Cardiac muscle cell (in vitro differentiated cells and primary cell): ENCODE measurements around the gene PRR36. TPM values are rescaled to one million over a fixed set of nuclear protein-coding genes. Genes with fewer than 3 reads are reported as not detected.

Source experiments
- DNase-seq, 2 donors: peaks; one replicate each; pipeline versions ENCODE4 v3.0.0 to v3.0.0-alpha.2; 2010 to 2017; ENCODE audit warnings: low read depth in 1 of 2, low spot score in 1 of 2
- H3K27ac ChIP-seq: fragments of 200-600 bp; sonication (generic); 2 replicates; pipeline ENCODE4 v1.5.1; 2016
- H3K27me3 ChIP-seq: fragments of 200-600 bp; sonication (generic); 2 replicates; pipeline ENCODE4 v1.6.0; 2016; ENCODE audit warnings: control low read depth
- H3K36me3 ChIP-seq: fragments of 200-600 bp; sonication (generic); 2 replicates; pipeline ENCODE4 v1.5.1; 2016; ENCODE audit warnings: control low read depth
- H3K4me1 ChIP-seq: fragments of 200-600 bp; sonication (generic); 2 replicates; pipeline ENCODE4 v1.8.1; 2017; ENCODE audit warnings: low read depth, mild to moderate bottlenecking, mixed run types
- H3K4me3 ChIP-seq: fragments of 200-600 bp; sonication (generic); 2 replicates; pipeline ENCODE4 v1.5.1; 2016; ENCODE audit warnings: mild to moderate bottlenecking
- H3K9me3 ChIP-seq: fragments of 200-600 bp; sonication (generic); 2 replicates; pipeline ENCODE4 v1.5.1; 2017; ENCODE audit warnings: low read depth, mild to moderate bottlenecking, control low read depth
- CTCF ChIP-seq: IDR thresholded peaks from 2 replicates; pipeline ENCODE4 v1.5.1; 2012; ENCODE audit warnings: low read depth, mild to moderate bottlenecking, low read length
- polyA plus RNA-seq: library from polyadenylated mRNA; unstranded; fragments of >200 nt; fragmentation: Nextera tagmentation; extraction: Ambion mirVana; gene quantifications from 2 replicates; pipeline ENCODE4 v1.2.1, GENCODE V29; 2016
- total RNA-seq: library from RNA; depleted of rRNA; stranded (reverse); fragments of >200 nt; gene quantifications from 2 replicates; pipeline ENCODE4 v1.2.3, GENCODE V29; 2016

The PRR36 gene
- total and polyA plus RNA-seq, 2 experiments from 2014 or later: 6.1 to 6.2 TPM

- Histone ChIP-seq H3K9me3 (no peaks in the 10 kb centered on the region), H3K27me3 (no peaks in the 10 kb centered on the region), H3K4me3 (no peak overlapping the region), H3K36me3 (no peaks in the 10 kb centered on the region), H3K4me1 (no peaks in the 10 kb centered on the region), H3K27ac (no peak overlapping the region)
- no peak for TF ChIP-seq CTCF
- no peak for DNase-seq
Observed at GRCh38 chr19:7818806-7819205, 55.4 kb downstream of the PRR36 start.

Other genes with a start within 250 kb of the PRR36 start
- 62.0 and 81.5 TPM in 2 replicates for gene XAB2, start 244.8 kb downstream of the PRR36 start, total RNA-seq
- 27.5 and 37.1 TPM in 2 replicates for gene XAB2, start 244.8 kb downstream of the PRR36 start, polyA plus RNA-seq
- gene PET100, start 244.6 kb downstream of the PRR36 start, total RNA-seq: 14.9 and 25.0 TPM in 2 replicates
- 369 and 404 TPM in 2 replicates for gene PET100, start 244.6 kb downstream of the PRR36 start, polyA plus RNA-seq
- 0.51 and 2.7 TPM in 2 replicates for gene PCP2, start 240.7 kb downstream of the PRR36 start, total RNA-seq
- gene PCP2, start 240.7 kb downstream of the PRR36 start, polyA plus RNA-seq: 0.34 and 0.70 TPM in 2 replicates
- gene STXBP2, start 237.3 kb downstream of the PRR36 start, total RNA-seq: 16.0 and 33.6 TPM in 2 replicates
- 32.7 and 51.2 TPM in 2 replicates for gene STXBP2, start 237.3 kb downstream of the PRR36 start, polyA plus RNA-seq
- not detected in 2 replicates for gene RETN, start 205.3 kb downstream of the PRR36 start, total RNA-seq
- not detected in 2 replicates for gene RETN, start 205.3 kb downstream of the PRR36 start, polyA plus RNA-seq
- gene MCEMP1, start 197.3 kb downstream of the PRR36 start, total RNA-seq: not detected in 2 replicates
- gene MCEMP1, start 197.3 kb downstream of the PRR36 start, polyA plus RNA-seq: not detected in 2 replicates
- 95.9 and 96.2 TPM in 2 replicates for gene TRAPPC5, start 193.6 kb downstream of the PRR36 start, total RNA-seq
- 111 and 120 TPM in 2 replicates for gene TRAPPC5, start 193.6 kb downstream of the PRR36 start, polyA plus RNA-seq
- not detected in 2 replicates for gene FCER2, start 172.3 kb downstream of the PRR36 start, total RNA-seq
- 0.39 TPM in 1 of 2 replicates, not detected in the other for gene FCER2, start 172.3 kb downstream of the PRR36 start, polyA plus RNA-seq
- not detected in 2 replicates for gene CLEC4G, start 142.3 kb downstream of the PRR36 start, total RNA-seq
- gene CLEC4G, start 142.3 kb downstream of the PRR36 start, polyA plus RNA-seq: not detected in 2 replicates
- not detected in 2 replicates for gene CD209, start 126.9 kb downstream of the PRR36 start, total RNA-seq
- gene CD209, start 126.9 kb downstream of the PRR36 start, polyA plus RNA-seq: not detected in 2 replicates
- 0.54 TPM in 1 of 2 replicates, not detected in the other for gene CLEC4M, start 111.1 kb downstream of the PRR36 start, total RNA-seq
- 0.48 TPM in 1 of 2 replicates, not detected in the other for gene CLEC4M, start 111.1 kb downstream of the PRR36 start, polyA plus RNA-seq
- gene EVI5L, start 44.2 kb downstream of the PRR36 start, total RNA-seq: 41.9 and 48.6 TPM in 2 replicates
- 28.7 and 29.1 TPM in 2 replicates for gene EVI5L, start 44.2 kb downstream of the PRR36 start, polyA plus RNA-seq
- gene LRRC8E, start 14.1 kb upstream of the PRR36 start, total RNA-seq: 2.4 and 3.5 TPM in 2 replicates
- 1.3 TPM in 1 of 2 replicates, not detected in the other for gene LRRC8E, start 14.1 kb upstream of the PRR36 start, polyA plus RNA-seq
- gene MAP2K7, start 29.5 kb upstream of the PRR36 start, total RNA-seq: 23.5 and 24.1 TPM in 2 replicates
- gene MAP2K7, start 29.5 kb upstream of the PRR36 start, polyA plus RNA-seq: 12.4 and 18.6 TPM in 2 replicates
- gene TGFBR3L, start 40.4 kb upstream of the PRR36 start, total RNA-seq: 0.46 and 3.2 TPM in 2 replicates
- 2.6 and 11.8 TPM in 2 replicates for gene TGFBR3L, start 40.4 kb upstream of the PRR36 start, polyA plus RNA-seq
- 22.1 and 42.1 TPM in 2 replicates for gene SNAPC2, start 45.9 kb upstream of the PRR36 start, total RNA-seq
- gene SNAPC2, start 45.9 kb upstream of the PRR36 start, polyA plus RNA-seq: 22.5 and 31.4 TPM in 2 replicates
- 22.8 and 60.1 TPM in 2 replicates for gene CTXN1, start 51.7 kb upstream of the PRR36 start, total RNA-seq
- gene CTXN1, start 51.7 kb upstream of the PRR36 start, polyA plus RNA-seq: 18.1 and 48.5 TPM in 2 replicates
- 77.9 and 92.4 TPM in 2 replicates for gene TIMM44, start 69.3 kb upstream of the PRR36 start, total RNA-seq
- 52.0 and 52.5 TPM in 2 replicates for gene TIMM44, start 69.3 kb upstream of the PRR36 start, polyA plus RNA-seq
- gene ELAVL1, start 131.3 kb upstream of the PRR36 start, total RNA-seq: 62.2 and 66.5 TPM in 2 replicates
- gene ELAVL1, start 131.3 kb upstream of the PRR36 start, polyA plus RNA-seq: 104 and 137 TPM in 2 replicates
- gene CCL25, start 178.4 kb upstream of the PRR36 start, total RNA-seq: not detected in 2 replicates
- gene CCL25, start 178.4 kb upstream of the PRR36 start, polyA plus RNA-seq: not detected in 2 replicates